Fibroblast of villous mesenchyme (primary cell): ENCODE data around the gene FOXL1. TPM values are rescaled to one million over a fixed set of nuclear protein-coding genes. Genes with fewer than 3 reads are reported as not detected.

ENCODE experiments used
- DNase-seq: peaks from one replicate; pipeline ENCODE4 v3.0.0-alpha.2; 2010; ENCODE audit warnings: low read depth
- H3K4me3 ChIP-seq: 2 replicates; pipeline ENCODE4 v1.5.1; 2011; ENCODE audit warnings: low read depth, mild to moderate bottlenecking, low read length
- CTCF ChIP-seq: IDR thresholded peaks from 2 replicates; pipeline ENCODE4 v1.5.1; 2012; ENCODE audit warnings: low read depth, mild to moderate bottlenecking, low read length; ENCODE audit not compliant: insufficient read depth
- total RNA-seq: library from RNA; depleted of rRNA; stranded (reverse); fragments of >200 nt; gene quantifications from 2 replicates; pipeline ENCODE4 v1.2.3, GENCODE V29; 2012

The FOXL1 gene
- total RNA-seq, 1 donor = 0.86 TPM

GRCh38 chr16:86622700-86623615 is 44.6 kb downstream of the FOXL1 start:
- TF ChIP-seq CTCF = no peak
- no peak for DNase-seq

GRCh38 chr16:86625029-86625428 is 46.7 kb downstream of the FOXL1 start:
- TF ChIP-seq CTCF = no peak
- DNase-seq = no peak

More at GRCh38 chr16:86622700-86623615, 44.6 kb downstream of the FOXL1 start:
- H3K4me3 ChIP-seq = no peak overlapping the region

GRCh38 chr16:86625821-86626220 is 47.5 kb downstream of the FOXL1 start:
- DNase-seq = no peak
- H3K4me3 ChIP-seq = no peak overlapping the region
- no peak for TF ChIP-seq CTCF

More at GRCh38 chr16:86625029-86625428, 46.7 kb downstream of the FOXL1 start:
- H3K4me3 ChIP-seq = no peak overlapping the region

DNA sequence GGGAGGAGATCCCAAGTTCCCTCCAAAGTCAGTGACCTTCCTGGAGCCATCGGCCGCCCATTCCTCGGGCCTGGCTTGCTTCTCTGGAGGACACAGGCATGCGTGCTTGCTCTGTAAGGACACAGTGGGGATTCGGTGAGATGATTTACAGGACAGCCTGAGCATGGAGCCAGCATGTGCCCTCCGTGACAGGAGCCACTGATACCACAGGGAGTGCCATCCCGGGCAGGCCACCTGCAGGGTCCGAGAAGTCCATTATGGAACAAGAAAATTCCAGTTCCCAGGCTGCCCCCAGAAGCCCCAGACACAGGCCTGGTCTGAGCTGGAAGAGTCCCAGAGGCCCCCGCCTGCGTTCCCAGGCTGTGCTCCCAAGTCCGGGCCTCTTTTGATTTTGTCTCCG is 47.9 kb downstream of the FOXL1 start:
- no peak for TF ChIP-seq CTCF
- no peak overlapping the region for H3K4me3 ChIP-seq
- DNase-seq = no peak

- TF ChIP-seq CTCF = no peak
- no peak overlapping the region for H3K4me3 ChIP-seq
- no peak for DNase-seq
These were observed 48.6 kb downstream of the FOXL1 start for GRCh38 chr16:86626966-86627365.

DNA sequence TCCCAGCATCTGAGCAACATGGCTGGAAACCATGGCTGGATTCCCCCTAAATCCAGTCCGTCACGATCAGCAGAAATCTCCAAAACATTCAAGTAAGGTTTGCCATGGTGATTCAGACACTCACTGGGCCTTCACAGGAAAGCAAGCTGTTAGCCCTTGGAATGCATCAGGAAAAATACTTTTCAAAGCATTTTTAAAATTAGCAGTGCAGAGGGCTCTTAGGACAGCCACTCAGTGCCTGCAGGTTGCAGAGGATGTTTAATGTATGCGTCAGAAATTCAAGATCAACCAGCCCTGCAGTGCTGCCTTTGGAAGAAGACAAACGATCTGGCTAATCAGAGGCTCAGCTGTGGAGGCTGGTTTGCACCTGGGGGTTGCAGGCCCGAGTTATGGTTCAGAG is 50.3 kb downstream of the FOXL1 start:
- no peak for TF ChIP-seq CTCF
- no peak for DNase-seq

More for the DNA sequence above, 50.3 kb downstream of the FOXL1 start:
- H3K4me3 ChIP-seq = no peak overlapping the region
